Measurements from ENCODE around the gene LRRC56. TPM values are rescaled to one million over a fixed set of nuclear protein-coding genes. Genes with fewer than 3 reads are reported as not detected.

LRRC56 gene
- total and polyA plus RNA-seq, 9 of the 15 experiments (the other 6 are each of a cell fraction or from before 2014, with no cell fraction given): 0.03 to 4.5 (median 1.0) TPM; not detected in 1

GRCh38 chr11:506238-506994 is 30.9 kb upstream of the LRRC56 start (continued):
- TF ChIP-seq SUPT5H (IDR thresholded peaks at IDR 0.05) (no peak; the same call in none of the 2 replicates), NR2C1 (IDR thresholded peaks at IDR 0.05) (no peak), NR2C1 (tag; IDR thresholded peaks at IDR 0.05) (no peak; the same call in 1 of the 2 replicates), SMAD2 (IDR thresholded peaks at IDR 0.05; ENCODE audit: low read depth, low read length) (no peak), SP1 (CRISPR knock-in tag; IDR thresholded peaks at IDR 0.05) (peak; percentile 41), RBBP5 (IDR thresholded peaks at IDR 0.05; ENCODE audit: borderline replicate concordance, insufficient read depth, low read length, poor library complexity, severe bottlenecking) (peak; percentile 71), SIX5 (IDR thresholded peaks at IDR 0.05; ENCODE audit: borderline replicate concordance in 1 of 2, insufficient read depth in 1 of 2, low read depth in 1 of 2, low read length in 2 of 2) (no peak), ADNP (tag; IDR thresholded peaks at IDR 0.05) (no peak), DPF2 (IDR thresholded peaks at IDR 0.05) (no peak; the same call in 1 of the 2 replicates), RBM14 (IDR thresholded peaks at IDR 0.05; ENCODE audit: borderline replicate concordance, insufficient read depth, low read depth, low read length) (peak; percentile 96; the same call in 1 of the 2 replicates), NUFIP1 (IDR thresholded peaks at IDR 0.05; ENCODE audit: partially characterized antibody) (peak; percentile 8), RNF219 (CRISPR knock-in tag; IDR thresholded peaks at IDR 0.05) (no peak), ZNF143 (CRISPR knock-in tag; IDR thresholded peaks at IDR 0.05) (no peak), PRPF4 (IDR thresholded peaks at IDR 0.05; ENCODE audit: insufficient read depth, low read depth, low read length, poor library complexity, severe bottlenecking) (peak; percentile 57), ZNF830 (CRISPR knock-in tag; IDR thresholded peaks at IDR 0.05) (peak; percentile 92), POLR2A (conservative IDR thresholded peaks at IDR 0.05) (peak; percentile 95), PCBP2 (IDR thresholded peaks at IDR 0.05; ENCODE audit: low read depth, low read length, poor library complexity, severe bottlenecking) (no peak), CBX8 (IDR thresholded peaks at IDR 0.05; ENCODE audit: borderline replicate concordance, extremely low read depth, low read depth, low read length, poor library complexity, severe bottlenecking) (no peak), MBD2 (IDR thresholded peaks at IDR 0.05; ENCODE audit: borderline replicate concordance, low read depth) (peak; percentile 17; the same call in 1 of the 2 replicates), CBFA2T3 (IDR thresholded peaks at IDR 0.05) (0 out of 2 replicates have a peak, but pooled peaks have one; percentile 9), MITF (IDR thresholded peaks at IDR 0.05) (peak; percentile 56; the same call in 1 of the 2 replicates), RB1 (IDR thresholded peaks at IDR 0.05; ENCODE audit: low read depth) (no peak)
- TF ChIP-seq, protein P1, sequence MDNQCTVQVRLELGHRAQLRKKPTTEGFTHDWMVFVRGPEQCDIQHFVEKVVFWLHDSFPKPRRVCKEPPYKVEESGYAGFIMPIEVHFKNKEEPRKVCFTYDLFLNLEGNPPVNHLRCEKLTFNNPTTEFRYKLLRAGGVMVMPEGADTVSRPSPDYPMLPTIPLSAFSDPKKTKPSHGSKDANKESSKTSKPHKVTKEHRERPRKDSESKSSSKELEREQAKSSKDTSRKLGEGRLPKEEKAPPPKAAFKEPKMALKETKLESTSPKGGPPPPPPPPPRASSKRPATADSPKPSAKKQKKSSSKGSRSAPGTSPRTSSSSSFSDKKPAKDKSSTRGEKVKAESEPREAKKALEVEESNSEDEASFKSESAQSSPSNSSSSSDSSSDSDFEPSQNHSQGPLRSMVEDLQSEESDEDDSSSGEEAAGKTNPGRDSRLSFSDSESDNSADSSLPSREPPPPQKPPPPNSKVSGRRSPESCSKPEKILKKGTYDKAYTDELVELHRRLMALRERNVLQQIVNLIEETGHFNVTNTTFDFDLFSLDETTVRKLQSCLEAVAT (IDR thresholded peaks at IDR 0.05): no peak
